Hepatocyte (in vitro differentiated cells): ENCODE measurements around the gene HNRNPDL. TPM values are rescaled to one million over a fixed set of nuclear protein-coding genes. Genes with fewer than 3 reads are reported as not detected.
A peak's percentile ranks its signal among the peaks of the same experiment; 100 is the strongest.

Experiments
- DNase-seq: peaks from one replicate; pipeline ENCODE4 v3.0.0-alpha.2; 2016; ENCODE audit warnings: low spot score
- H2AFZ ChIP-seq: fragments of 200-600 bp; sonication (generic); 2 replicates; pipeline ENCODE4 v1.6.0; 2016; ENCODE audit warnings: antibody characterized with exemption, mild to moderate bottlenecking
- H3K27ac ChIP-seq: fragments of 200-600 bp; sonication (generic); 2 replicates; pipeline ENCODE4 v1.5.1; 2016; ENCODE audit warnings: mild to moderate bottlenecking
- H3K27me3 ChIP-seq: fragments of 200-600 bp; sonication (generic); 2 replicates; pipeline ENCODE4 v1.6.1; 2016
- H3K36me3 ChIP-seq: fragments of 200-600 bp; sonication (generic); replicated peaks from 2 replicates; pipeline ENCODE4 v1.5.1; 2016; ENCODE audit warnings: low read depth; ENCODE audit not compliant: insufficient read depth
- H3K4me1 ChIP-seq: fragments of 200-600 bp; sonication (generic); 2 replicates; pipeline ENCODE4 v1.5.1; 2016; ENCODE audit warnings: mild to moderate bottlenecking, moderate library complexity; ENCODE audit not compliant: insufficient read depth
- H3K4me2 ChIP-seq: fragments of 200-600 bp; sonication (generic); 2 replicates; pipeline ENCODE4 v1.6.0; 2016
- H3K4me3 ChIP-seq: fragments of 200-600 bp; sonication (generic); 2 replicates; pipeline ENCODE4 v1.5.1; 2016; ENCODE audit warnings: mild to moderate bottlenecking
- H3K79me2 ChIP-seq: fragments of 200-600 bp; sonication (generic); 2 replicates; pipeline ENCODE4 v1.6.0; 2017; ENCODE audit warnings: mild to moderate bottlenecking
- H3K9me2 ChIP-seq: fragments of 200-600 bp; sonication (generic); replicated peaks from 2 replicates; pipeline ENCODE4 v1.6.0; 2017; ENCODE audit warnings: mild to moderate bottlenecking; ENCODE audit not compliant: insufficient read depth
- H3K9me3 ChIP-seq: fragments of 200-600 bp; sonication (generic); 2 replicates; pipeline ENCODE4 v1.5.1; 2016; ENCODE audit warnings: low read depth, mild to moderate bottlenecking
- H4K20me1 ChIP-seq: fragments of 200-600 bp; sonication (generic); 2 replicates; pipeline ENCODE4 v1.6.0; 2016; ENCODE audit warnings: mild to moderate bottlenecking; ENCODE audit not compliant: insufficient read depth, poor library complexity, severe bottlenecking
- EZH2 ChIP-seq: fragments of 200-600 bp; sonication (generic); IDR thresholded peaks from 2 replicates; pipeline ENCODE4 v1.6.1; 2016; ENCODE audit warnings: antibody characterized with exemption, mild to moderate bottlenecking, borderline replicate concordance
- EZH2phosphoT487 ChIP-seq: fragments of 200-600 bp; sonication (generic); IDR thresholded peaks from one replicate; pipeline ENCODE4 v1.6.1; 2018; ENCODE audit warnings: antibody characterized with exemption, mild to moderate bottlenecking, low read depth, moderate library complexity; ENCODE audit not compliant: unreplicated experiment, severe bottlenecking
- WGBS: methylation state at CpG from one replicate; pipeline ENCODE4 v1.1.6; 2016; ENCODE audit warnings: low lambda C conversion rate; ENCODE audit errors: missing lambda C conversion rate; 5-methylcytosine and 5-hydroxymethylcytosine counted together
- polyA plus RNA-seq: library from polyadenylated mRNA; unstranded; fragments of >200 nt; fragmentation: Nextera tagmentation; extraction: Ambion mirVana; gene quantifications from 2 replicates; pipeline ENCODE4 v1.2.1, GENCODE V29; 2016
- total RNA-seq: library from RNA; depleted of rRNA; stranded (reverse); fragments of >200 nt; gene quantifications from 2 replicates; pipeline ENCODE4 v1.2.3, GENCODE V29; 2014
- TF ChIP-seq, protein P1 (sequence below): fragments of 200-600 bp; sonication (generic); IDR thresholded peaks from 2 replicates; pipeline ENCODE4 v1.5.1; 2016; ENCODE audit warnings: antibody characterized with exemption, mild to moderate bottlenecking; ENCODE audit not compliant: poor library complexity

Gene HNRNPDL
- total and polyA plus RNA-seq, 2 experiments from 2014 or later = 187 to 268 TPM

DNA sequence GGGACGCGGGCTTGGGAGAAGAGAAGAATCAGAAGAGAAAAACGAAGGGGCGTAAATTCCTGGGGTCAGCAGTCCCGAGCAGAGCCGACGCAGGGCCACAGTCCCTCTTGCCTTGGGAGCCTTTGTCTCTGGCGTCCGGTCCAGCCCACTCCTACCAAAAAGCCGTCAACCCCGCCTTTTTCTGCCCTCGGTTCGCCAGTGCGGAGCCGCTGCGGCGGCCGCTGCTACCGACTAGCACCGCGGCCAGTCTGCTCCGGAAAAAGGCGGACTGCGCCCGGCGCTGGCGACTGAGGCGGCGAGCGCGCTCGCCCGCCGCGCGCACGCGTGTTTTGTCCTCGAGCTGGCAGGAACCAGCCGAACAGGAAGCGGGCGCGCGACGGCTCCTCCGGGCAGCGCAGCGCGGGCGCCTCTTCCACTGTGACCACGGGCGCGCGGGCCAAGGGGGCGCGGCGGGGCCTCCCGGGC lies 502 bp downstream of the HNRNPDL start:
- H3K9me2 ChIP-seq = no peaks in the 10 kb centered on the region
- H3K4me1 ChIP-seq = peaks cover 13% of the 10 kb centered on the region
- TF ChIP-seq, protein P1, sequence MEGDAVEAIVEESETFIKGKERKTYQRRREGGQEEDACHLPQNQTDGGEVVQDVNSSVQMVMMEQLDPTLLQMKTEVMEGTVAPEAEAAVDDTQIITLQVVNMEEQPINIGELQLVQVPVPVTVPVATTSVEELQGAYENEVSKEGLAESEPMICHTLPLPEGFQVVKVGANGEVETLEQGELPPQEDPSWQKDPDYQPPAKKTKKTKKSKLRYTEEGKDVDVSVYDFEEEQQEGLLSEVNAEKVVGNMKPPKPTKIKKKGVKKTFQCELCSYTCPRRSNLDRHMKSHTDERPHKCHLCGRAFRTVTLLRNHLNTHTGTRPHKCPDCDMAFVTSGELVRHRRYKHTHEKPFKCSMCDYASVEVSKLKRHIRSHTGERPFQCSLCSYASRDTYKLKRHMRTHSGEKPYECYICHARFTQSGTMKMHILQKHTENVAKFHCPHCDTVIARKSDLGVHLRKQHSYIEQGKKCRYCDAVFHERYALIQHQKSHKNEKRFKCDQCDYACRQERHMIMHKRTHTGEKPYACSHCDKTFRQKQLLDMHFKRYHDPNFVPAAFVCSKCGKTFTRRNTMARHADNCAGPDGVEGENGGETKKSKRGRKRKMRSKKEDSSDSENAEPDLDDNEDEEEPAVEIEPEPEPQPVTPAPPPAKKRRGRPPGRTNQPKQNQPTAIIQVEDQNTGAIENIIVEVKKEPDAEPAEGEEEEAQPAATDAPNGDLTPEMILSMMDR = no peak
- TF ChIP-seq EZH2phosphoT487 (no peak), EZH2 (no peak)
- no peak for DNase-seq
- H3K9me3 ChIP-seq = no peaks in the 10 kb centered on the region
- peak overlapping the region; percentile 83 for H3K4me2 ChIP-seq
- peak overlapping the region; percentile 87 for H3K4me3 ChIP-seq
- H3K79me2 ChIP-seq = peaks cover 83% of the 10 kb centered on the region
- peak overlapping the region; percentile 99 for H3K27ac ChIP-seq
- WGBS = 3% methylated on average over 43 of the region's 58 CpGs
- peaks cover 55% of the 10 kb centered on the region for H4K20me1 ChIP-seq
- H3K36me3 ChIP-seq = peaks cover 4% of the 10 kb centered on the region
- no peaks in the 10 kb centered on the region for H3K27me3 ChIP-seq
- H2AFZ ChIP-seq = peak overlapping the region; percentile 90

DNA sequence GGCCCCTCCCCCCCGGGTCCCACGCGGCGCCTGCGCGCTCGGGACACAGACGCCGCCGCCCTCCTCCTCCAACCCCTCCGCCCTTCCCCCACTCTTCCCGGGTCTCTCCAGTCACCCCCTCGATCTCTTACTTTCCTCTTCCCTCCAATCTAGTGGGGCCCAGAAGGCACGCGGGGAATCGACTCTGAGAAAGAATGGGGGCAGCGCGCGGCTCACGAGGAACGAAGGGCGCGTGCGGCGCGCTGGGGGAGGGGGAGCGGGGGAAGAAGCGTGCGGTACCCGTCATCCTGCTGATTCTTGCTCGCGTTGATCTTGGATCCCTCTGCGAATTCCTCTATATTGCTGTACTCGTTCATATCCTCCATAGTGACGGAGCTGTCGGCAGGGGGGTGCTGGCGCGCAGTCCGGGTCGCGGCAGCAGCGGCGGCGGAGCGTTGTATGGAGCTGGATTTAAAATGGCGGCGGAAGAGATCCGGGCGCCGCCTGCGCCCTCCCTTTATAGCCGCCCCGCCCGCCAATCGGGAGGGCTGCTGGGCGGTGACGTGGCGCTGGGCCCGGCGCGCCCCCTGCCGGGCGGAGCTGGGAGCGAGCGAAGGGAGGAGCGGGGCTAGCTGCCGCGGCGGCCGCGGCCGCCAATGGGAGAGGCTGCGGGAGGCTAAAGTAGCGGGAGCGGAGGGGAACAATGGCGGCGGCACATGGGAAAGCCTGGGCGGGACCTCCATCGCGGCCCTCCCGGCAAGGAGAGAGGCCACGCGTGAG lies 1.1 kb downstream of the HNRNPDL start:
- H3K4me1 ChIP-seq = peaks cover 13% of the 10 kb centered on the region
- H2AFZ ChIP-seq = peak overlapping the region; percentile 90
- H3K36me3 ChIP-seq = peaks cover 4% of the 10 kb centered on the region
- TF ChIP-seq EZH2 = no peak
- TF ChIP-seq, protein P1 = peak; percentile 86
- H4K20me1 ChIP-seq = peaks cover 61% of the 10 kb centered on the region
- H3K9me3 ChIP-seq = no peaks in the 10 kb centered on the region
- peaks cover 83% of the 10 kb centered on the region for H3K79me2 ChIP-seq
- DNase-seq = peak; percentile 97
- WGBS = 1% methylated on average over 59 of the region's 83 CpGs
- H3K9me2 ChIP-seq = no peaks in the 10 kb centered on the region
- peak overlapping the region; percentile 99 for H3K27ac ChIP-seq
- peak overlapping the region; percentile 98 for H3K4me3 ChIP-seq
- H3K27me3 ChIP-seq = no peaks in the 10 kb centered on the region
- peak overlapping the region; percentile 93 for H3K4me2 ChIP-seq

DNA sequence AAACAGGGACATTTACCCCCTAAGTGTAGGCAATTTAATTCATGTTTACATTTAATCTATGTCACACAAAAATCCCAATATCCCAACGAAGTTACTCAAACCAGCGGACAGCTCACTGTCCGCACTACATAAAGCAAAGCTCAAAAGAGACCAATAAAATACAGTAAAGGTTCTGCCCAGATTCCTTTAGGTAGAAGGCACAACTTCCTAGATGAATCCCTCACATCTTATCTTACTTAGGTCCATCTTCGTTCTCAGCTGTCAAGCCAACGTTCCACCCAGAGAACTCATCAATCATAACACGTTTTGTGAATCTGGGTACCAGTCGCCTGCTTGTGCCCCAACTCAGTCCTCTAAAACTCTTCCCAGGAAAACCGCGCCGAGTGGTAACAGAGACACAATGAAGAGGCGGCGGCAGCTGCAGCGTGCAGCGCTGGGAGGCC lies 1.7 kb downstream of the HNRNPDL start:
- no peaks in the 10 kb centered on the region for H3K27me3 ChIP-seq
- peak overlapping the region; percentile 99 for H3K27ac ChIP-seq
- no peaks in the 10 kb centered on the region for H3K9me3 ChIP-seq
- peaks cover 13% of the 10 kb centered on the region for H3K4me1 ChIP-seq
- TF ChIP-seq, protein P1 = no peak
- TF ChIP-seq EZH2 (no peak), EZH2phosphoT487 (no peak)
- peak overlapping the region; percentile 93 for H3K4me2 ChIP-seq
- 3% methylated on average over 12 of the region's 14 CpGs for WGBS
- no peaks in the 10 kb centered on the region for H3K9me2 ChIP-seq
- DNase-seq = no peak
- peak overlapping the region; percentile 98 for H3K4me3 ChIP-seq
- H3K79me2 ChIP-seq = peaks cover 82% of the 10 kb centered on the region
- no peak overlapping the region for H2AFZ ChIP-seq
- peaks cover 10% of the 10 kb centered on the region for H3K36me3 ChIP-seq
- H4K20me1 ChIP-seq = peaks cover 61% of the 10 kb centered on the region
